T-helper 1 cell treated with Interleukin-12 subunit alpha and Interleukin-12 subunit beta and Interleukin-4 antibody, amounts not matched to agents 30 μg/mL and 1 μg/mL, for 36 hours (primary cell): ENCODE data around the gene OR5M3.

Experiments used
- H3K27ac Mint-ChIP-seq: one replicate; pipeline ENCODE4 v1.8.0; 2021; ENCODE audit warnings: mild to moderate bottlenecking, mixed read lengths
- H3K27me3 Mint-ChIP-seq: one replicate; pipeline ENCODE4 v1.8.0; 2021; ENCODE audit warnings: low read depth, mixed read lengths
- H3K36me3 Mint-ChIP-seq: one replicate; pipeline ENCODE4 v1.8.0; 2021; ENCODE audit warnings: low read depth, mixed read lengths
- H3K4me1 Mint-ChIP-seq: one replicate; pipeline ENCODE4 v1.8.0; 2021; ENCODE audit warnings: low read depth, mixed read lengths
- H3K4me3 Mint-ChIP-seq: one replicate; pipeline ENCODE4 v1.8.0; 2021; ENCODE audit warnings: mild to moderate bottlenecking, moderate library complexity, mixed read lengths
- H3K9me3 Mint-ChIP-seq: one replicate; pipeline ENCODE4 v1.8.0; 2021; ENCODE audit warnings: mixed read lengths

OR5M3 gene

GRCh38 chr11:56473252-56473651 is at the start of gene OR5M3:
Gene OR5M3, minus strand, starts transcription at chr11:56473352. Its CDS starts 2,855 bp downstream, at chr11:56470497.
- Mint-ChIP-seq H3K9me3 (peaks cover 7% of the 10 kb centered on the region), H3K4me1 (no peaks in the 10 kb centered on the region), H3K36me3 (no peaks in the 10 kb centered on the region), H3K27ac (no peak within 1 kb of the TSS), H3K27me3 (no peaks in the 10 kb centered on the region), H3K4me3 (no peak within 1 kb of the TSS)

DNA sequence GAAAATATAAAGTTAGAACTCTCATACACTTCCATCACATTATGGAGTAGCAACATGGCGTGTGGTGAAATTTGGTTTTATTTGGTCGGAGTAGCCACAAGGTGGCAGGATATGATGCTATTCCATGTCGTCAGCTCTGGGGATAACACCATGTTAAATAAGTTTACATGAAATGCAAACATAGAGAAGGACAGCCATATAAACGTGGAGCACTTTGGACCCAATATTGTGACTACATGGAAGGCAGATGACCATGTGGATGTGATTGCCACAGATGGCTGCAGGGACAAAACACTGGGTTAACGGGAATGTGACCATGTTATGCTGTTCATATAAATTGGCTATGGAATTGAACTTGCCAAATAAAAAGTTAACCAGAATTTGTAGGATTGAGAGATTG is 48.9 kb upstream of the OR5M3 start:
- Mint-ChIP-seq H3K4me3 (no peak overlapping the region), H3K4me1 (no peaks in the 10 kb centered on the region), H3K27me3 (no peaks in the 10 kb centered on the region), H3K27ac (no peak overlapping the region), H3K9me3 (peaks cover 16% of the 10 kb centered on the region), H3K36me3 (no peaks in the 10 kb centered on the region)

- Mint-ChIP-seq H3K4me1 (no peaks in the 10 kb centered on the region), H3K9me3 (peaks cover 13% of the 10 kb centered on the region), H3K27me3 (no peaks in the 10 kb centered on the region), H3K36me3 (no peaks in the 10 kb centered on the region), H3K27ac (no peak overlapping the region), H3K4me3 (no peak overlapping the region)
Measured at GRCh38 chr11:56513280-56513679, 40.1 kb upstream of the OR5M3 start.

- peaks cover 22% of the 10 kb centered on the region for H3K9me3 Mint-ChIP-seq
- H3K4me3 Mint-ChIP-seq = no peak overlapping the region
- H3K36me3 Mint-ChIP-seq = no peaks in the 10 kb centered on the region
- no peaks in the 10 kb centered on the region for H3K27me3 Mint-ChIP-seq
- no peak overlapping the region for H3K27ac Mint-ChIP-seq
- no peaks in the 10 kb centered on the region for H3K4me1 Mint-ChIP-seq
Measured at GRCh38 chr11:56509439-56509838, 36.3 kb upstream of the OR5M3 start.

DNA sequence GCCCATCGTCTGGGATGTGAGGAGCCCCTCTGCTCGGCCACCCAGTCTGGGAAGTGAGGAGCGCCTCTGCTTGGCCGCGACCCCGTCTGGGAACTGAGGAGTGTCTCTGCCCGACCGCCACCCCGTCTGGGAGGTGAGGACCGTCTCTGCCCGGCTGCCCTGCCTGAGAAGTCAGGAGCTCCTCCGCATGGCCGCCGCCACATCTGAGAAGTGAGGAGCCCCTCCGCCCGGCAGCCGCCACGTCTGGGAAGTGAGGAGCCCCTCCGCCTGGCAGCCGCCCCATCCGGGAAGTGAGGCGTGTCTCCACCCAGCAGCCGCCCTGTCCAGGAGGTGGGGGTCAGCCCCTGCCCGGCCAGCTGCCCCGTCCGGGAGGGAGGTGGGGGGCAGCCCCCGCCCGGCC is 23.9 kb upstream of the OR5M3 start:
- H3K27ac Mint-ChIP-seq = no peak overlapping the region
- no peak overlapping the region for H3K4me3 Mint-ChIP-seq
- no peaks in the 10 kb centered on the region for H3K4me1 Mint-ChIP-seq
- H3K36me3 Mint-ChIP-seq = no peaks in the 10 kb centered on the region
- H3K27me3 Mint-ChIP-seq = no peaks in the 10 kb centered on the region
- peaks cover 24% of the 10 kb centered on the region for H3K9me3 Mint-ChIP-seq

DNA sequence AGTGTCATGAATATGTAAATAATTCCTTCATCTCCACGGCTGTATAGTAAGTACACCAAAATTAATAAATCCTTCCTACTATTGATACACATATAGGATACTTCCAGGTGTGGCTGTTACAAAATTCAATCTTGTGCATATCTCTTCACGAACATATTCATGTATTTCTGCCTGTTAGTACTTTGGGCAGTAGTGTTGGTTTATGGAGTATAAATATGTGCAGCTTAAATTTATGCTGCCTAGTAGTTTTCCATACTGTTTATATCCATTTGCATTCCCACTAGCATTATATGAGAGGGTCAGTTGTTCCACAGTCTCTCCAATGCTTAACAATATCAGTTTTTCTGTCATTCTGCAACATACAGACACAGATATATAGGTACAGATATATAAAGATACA is 22.0 kb upstream of the OR5M3 start:
- Mint-ChIP-seq H3K4me1 (no peaks in the 10 kb centered on the region), H3K36me3 (no peaks in the 10 kb centered on the region), H3K9me3 (peaks cover 25% of the 10 kb centered on the region), H3K27me3 (no peaks in the 10 kb centered on the region), H3K27ac (no peak overlapping the region), H3K4me3 (no peak overlapping the region)

DNA sequence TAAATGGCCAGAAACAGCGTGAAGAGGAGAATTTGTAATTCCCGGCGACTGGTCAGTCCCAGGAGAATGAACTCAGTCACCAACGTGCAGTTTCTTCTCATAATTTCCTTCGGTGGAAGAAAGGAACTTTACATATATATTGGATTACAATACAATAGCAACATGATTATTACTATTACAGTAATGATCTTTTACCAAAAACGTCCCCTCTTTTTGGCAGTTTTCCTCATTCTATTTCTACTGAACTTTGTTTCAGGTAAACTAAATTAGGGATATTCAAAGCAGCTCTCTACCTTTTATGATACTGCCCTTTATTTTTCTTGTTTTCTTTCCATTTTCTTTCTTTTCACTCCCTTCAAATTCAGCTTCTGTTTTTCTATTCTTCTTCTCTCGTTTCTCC is 18.1 kb upstream of the OR5M3 start, which contains the start of gene OR5M8:
OR5M8 (minus strand) TSS at position 101 of the 400 bp plus-strand sequence; CDS start at position 101, 0 bp downstream.
- Mint-ChIP-seq H3K36me3 (no peaks in the 10 kb centered on the region), H3K9me3 (peaks cover 23% of the 10 kb centered on the region), H3K4me3 (no peak within 1 kb of the TSS), H3K27me3 (no peaks in the 10 kb centered on the region), H3K4me1 (no peaks in the 10 kb centered on the region), H3K27ac (no peak within 1 kb of the TSS)

DNA sequence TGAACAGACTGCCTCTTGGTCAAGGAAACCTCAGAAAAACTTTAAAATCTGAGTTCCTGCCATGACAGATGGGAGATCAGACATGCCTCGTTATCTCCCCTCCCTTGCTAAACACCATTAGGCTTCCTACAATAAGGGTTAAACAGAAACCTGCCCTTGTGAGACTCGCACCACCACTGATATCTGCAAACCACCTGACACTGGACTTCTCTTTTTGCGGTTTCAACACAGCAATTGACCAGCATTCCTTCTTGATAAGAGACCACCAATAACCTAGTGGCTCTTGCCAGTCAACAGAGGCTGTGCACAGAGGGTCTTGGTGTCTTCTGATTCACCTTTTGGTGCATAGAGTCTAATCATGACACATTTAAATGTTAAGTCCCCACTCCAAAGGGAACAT is 13.6 kb upstream of the OR5M3 start:
- Mint-ChIP-seq H3K27ac (no peak overlapping the region), H3K27me3 (no peaks in the 10 kb centered on the region), H3K4me1 (no peaks in the 10 kb centered on the region), H3K4me3 (no peak overlapping the region), H3K36me3 (no peaks in the 10 kb centered on the region), H3K9me3 (peaks cover 20% of the 10 kb centered on the region)

GRCh38 chr11:56474729-56475235 is 1.6 kb upstream of the OR5M3 start:
- Mint-ChIP-seq H3K4me3 (no peak overlapping the region), H3K36me3 (no peaks in the 10 kb centered on the region), H3K27ac (no peak overlapping the region), H3K4me1 (no peaks in the 10 kb centered on the region), H3K27me3 (no peaks in the 10 kb centered on the region), H3K9me3 (peaks cover 13% of the 10 kb centered on the region)

GRCh38 chr11:56457076-56457475 is 16.1 kb downstream of the OR5M3 start:
- Mint-ChIP-seq H3K27me3 (no peaks in the 10 kb centered on the region), H3K4me1 (no peaks in the 10 kb centered on the region), H3K36me3 (no peaks in the 10 kb centered on the region), H3K27ac (no peak overlapping the region), H3K9me3 (peaks cover 16% of the 10 kb centered on the region), H3K4me3 (no peak overlapping the region)

DNA sequence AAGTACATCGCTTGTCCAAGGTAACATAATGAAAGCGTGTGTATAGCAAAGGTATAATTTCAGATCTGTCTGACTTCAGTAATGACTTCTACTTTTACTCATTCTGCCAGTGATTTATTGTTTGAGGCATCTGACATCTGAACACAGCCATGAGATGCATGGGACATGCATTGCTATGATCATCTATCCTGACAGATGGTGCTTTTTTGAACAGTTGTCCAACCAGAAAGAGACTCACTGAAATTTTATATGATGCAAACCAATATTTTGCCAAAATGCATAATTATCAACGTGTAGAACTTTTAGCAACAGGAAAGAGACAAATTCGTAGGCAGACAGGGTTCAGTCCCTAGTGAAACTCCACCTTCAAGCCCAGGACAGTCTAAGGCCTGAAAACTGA is 19.6 kb downstream of the OR5M3 start:
- no peaks in the 10 kb centered on the region for H3K4me1 Mint-ChIP-seq
- H3K27ac Mint-ChIP-seq = no peak overlapping the region
- H3K27me3 Mint-ChIP-seq = no peaks in the 10 kb centered on the region
- no peak overlapping the region for H3K4me3 Mint-ChIP-seq
- H3K36me3 Mint-ChIP-seq = no peaks in the 10 kb centered on the region
- H3K9me3 Mint-ChIP-seq = peaks cover 29% of the 10 kb centered on the region
